ENCODE measurements around the gene DISC1. TPM values are rescaled to one million over a fixed set of nuclear protein-coding genes. Genes with fewer than 3 reads are reported as not detected.

DISC1 gene
- total RNA-seq, 1 experiment from 2014 or later, result 0.36 TPM

GRCh38 chr1:231580874-231581273 is 45.7 kb upstream of the DISC1 start:
- in situ Hi-C loops (cut with HindIII; ENCODE audit: low pct_unique_long_range_greater_than_20kb, low sequenced_read_pairs), result no loop called here
- Histone ChIP-seq H3K27ac (ENCODE audit: low read length) (no peak overlapping the region), H3K27me3 (ENCODE audit: control insufficient read depth, insufficient read depth, low read length) (no peaks in the 10 kb centered on the region), H3K9me3 (ENCODE audit: control insufficient read depth, insufficient read depth, low read depth, low read length) (no peaks in the 10 kb centered on the region), H3K36me3 (ENCODE audit: control insufficient read depth, insufficient read depth, low read length) (no peaks in the 10 kb centered on the region), H3K4me3 (ENCODE audit: low read depth in 2 of 2, low read length in 2 of 2) (no peak overlapping the region), H3K4me1 (ENCODE audit: control insufficient read depth, insufficient read depth, low read length) (no peaks in the 10 kb centered on the region)
- BruUV-seq (replicated peaks), result no TSS peak
- ChIA-PET CTCF (no interaction called here), POLR2A (no interaction called here)
- no peak for ATAC-seq
- intact Hi-C loops (cut with micrococcal nuclease; ENCODE audit: unreplicated experiment), result no loop called here
- DNase-seq (ENCODE audit: low read depth, low spot score), result no peak
- TF ChIP-seq POLR2AphosphoS5 (IDR thresholded peaks at IDR 0.05; ENCODE audit: low read depth, low read length) (no peak), SIN3A (IDR thresholded peaks at IDR 0.05; ENCODE audit: borderline replicate concordance, insufficient read depth, low read depth, low read length) (no peak), TCF7L2 (IDR thresholded peaks at IDR 0.05; ENCODE audit: low read depth, low read length) (no peak), REST (IDR thresholded peaks at IDR 0.05; ENCODE audit: insufficient read depth in 1 of 2, low read depth in 2 of 2, low read length in 1 of 2) (no peak), CTCF (IDR thresholded peaks at IDR 0.05) (no peak)

GRCh38 chr1:231581859-231582258 is 44.7 kb upstream of the DISC1 start:
- H3K36me3 ChIP-seq (ENCODE audit: control insufficient read depth, insufficient read depth, low read length), result no peaks in the 10 kb centered on the region
- intact Hi-C loops (cut with micrococcal nuclease; ENCODE audit: unreplicated experiment), result no loop called here
- no peak for ATAC-seq
- no peaks in the 10 kb centered on the region for H3K4me1 ChIP-seq (ENCODE audit: control insufficient read depth, insufficient read depth, low read length)
- no peak for DNase-seq (ENCODE audit: low read depth, low spot score)
- H3K27me3 ChIP-seq (ENCODE audit: control insufficient read depth, insufficient read depth, low read length), result no peaks in the 10 kb centered on the region
- no peak overlapping the region for H3K4me3 ChIP-seq (ENCODE audit: low read depth in 2 of 2, low read length in 2 of 2)
- CTCF ChIA-PET, result no interaction called here
- no peaks in the 10 kb centered on the region for H3K9me3 ChIP-seq (ENCODE audit: control insufficient read depth, insufficient read depth, low read depth, low read length)
- no peak overlapping the region for H3K27ac ChIP-seq (ENCODE audit: low read length)
- TF ChIP-seq SIN3A (IDR thresholded peaks at IDR 0.05; ENCODE audit: borderline replicate concordance, insufficient read depth, low read depth, low read length) (no peak), REST (IDR thresholded peaks at IDR 0.05; ENCODE audit: insufficient read depth in 1 of 2, low read depth in 2 of 2, low read length in 1 of 2) (no peak), POLR2AphosphoS5 (IDR thresholded peaks at IDR 0.05; ENCODE audit: low read depth, low read length) (no peak), CTCF (IDR thresholded peaks at IDR 0.05) (no peak), TCF7L2 (IDR thresholded peaks at IDR 0.05; ENCODE audit: low read depth, low read length) (no peak)
- in situ Hi-C loops (cut with HindIII; ENCODE audit: low pct_unique_long_range_greater_than_20kb, low sequenced_read_pairs), result no loop called here
- POLR2A ChIA-PET, result no interaction called here
- no TSS peak for BruUV-seq (replicated peaks)
